Astrocyte (in vitro differentiated cells and primary cell): Measurements from ENCODE around the gene ABCC1.

Experiments
- EZH2 ChIP-seq: IDR thresholded peaks from 2 replicates; pipeline ENCODE4 v1.6.1; 2012; ENCODE audit warnings: mild to moderate bottlenecking, low read length, inconsistent platforms; ENCODE audit not compliant: insufficient read depth
- TF ChIP-seq, protein P1 (sequence below): IDR thresholded peaks from 2 replicates; pipeline ENCODE4 v1.5.1; 2011; ENCODE audit warnings: low read depth, mild to moderate bottlenecking, inconsistent platforms, low read length, moderate library complexity; ENCODE audit not compliant: insufficient read depth

DNA sequence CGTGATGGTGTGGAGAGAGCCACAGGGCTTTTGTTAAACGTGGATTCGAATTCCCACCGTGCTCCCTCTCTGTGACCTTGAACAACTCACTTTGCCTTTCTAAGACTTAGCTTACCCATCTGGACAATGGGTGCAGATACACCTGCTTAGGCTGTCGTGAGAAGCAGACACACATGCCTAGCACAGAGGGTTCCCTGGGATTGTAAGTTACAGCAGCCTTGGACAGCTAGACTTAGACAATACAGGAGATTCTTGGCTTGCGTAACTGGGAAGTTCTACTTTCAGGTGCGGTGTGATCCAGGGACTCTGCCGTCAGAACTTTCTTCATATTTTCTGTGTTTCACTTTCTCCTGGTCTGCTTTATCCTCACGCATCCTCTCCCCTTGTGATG, 127.0 kb downstream of the ABCC1 start:
- TF ChIP-seq, protein P1, sequence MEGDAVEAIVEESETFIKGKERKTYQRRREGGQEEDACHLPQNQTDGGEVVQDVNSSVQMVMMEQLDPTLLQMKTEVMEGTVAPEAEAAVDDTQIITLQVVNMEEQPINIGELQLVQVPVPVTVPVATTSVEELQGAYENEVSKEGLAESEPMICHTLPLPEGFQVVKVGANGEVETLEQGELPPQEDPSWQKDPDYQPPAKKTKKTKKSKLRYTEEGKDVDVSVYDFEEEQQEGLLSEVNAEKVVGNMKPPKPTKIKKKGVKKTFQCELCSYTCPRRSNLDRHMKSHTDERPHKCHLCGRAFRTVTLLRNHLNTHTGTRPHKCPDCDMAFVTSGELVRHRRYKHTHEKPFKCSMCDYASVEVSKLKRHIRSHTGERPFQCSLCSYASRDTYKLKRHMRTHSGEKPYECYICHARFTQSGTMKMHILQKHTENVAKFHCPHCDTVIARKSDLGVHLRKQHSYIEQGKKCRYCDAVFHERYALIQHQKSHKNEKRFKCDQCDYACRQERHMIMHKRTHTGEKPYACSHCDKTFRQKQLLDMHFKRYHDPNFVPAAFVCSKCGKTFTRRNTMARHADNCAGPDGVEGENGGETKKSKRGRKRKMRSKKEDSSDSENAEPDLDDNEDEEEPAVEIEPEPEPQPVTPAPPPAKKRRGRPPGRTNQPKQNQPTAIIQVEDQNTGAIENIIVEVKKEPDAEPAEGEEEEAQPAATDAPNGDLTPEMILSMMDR: no peak
- TF ChIP-seq EZH2: no peak
